Bronchial epithelial cell (primary cell): ENCODE results near the gene SLCO2B1. TPM values are rescaled to one million over a fixed set of nuclear protein-coding genes. Genes with fewer than 3 reads are reported as not detected.

Experiments
- DNase-seq: peaks from one replicate; pipeline ENCODE4 v3.0.0-alpha.2; 2010; ENCODE audit warnings: low read depth
- FAIRE-seq: peaks from 2 replicates; lab custom pipeline; 2011; peaks lifted over from hg19 to GRCh38; lab: Jason Lieb, UNC
- H3K27me3 ChIP-seq: 2 replicates; pipeline ENCODE4 v1.5.1; 2011; ENCODE audit warnings: low read length; ENCODE audit not compliant: control insufficient read depth, insufficient read depth
- H3K36me3 ChIP-seq: 2 replicates; pipeline ENCODE4 v1.5.1; 2011; ENCODE audit warnings: low read length; ENCODE audit not compliant: control insufficient read depth, insufficient read depth
- H3K4me3 ChIP-seq: 2 replicates; pipeline ENCODE4 v1.5.1; 2011; ENCODE audit warnings: mild to moderate bottlenecking, low read depth, low read length, control low read depth
- total RNA-seq: library from RNA; depleted of rRNA; stranded (reverse); fragments of >200 nt; gene quantifications from 2 replicates; pipeline ENCODE4 v1.2.1, GENCODE V29; 2014
- TF ChIP-seq, protein P1 (sequence below): IDR thresholded peaks from 2 replicates; pipeline ENCODE4 v1.5.1; 2011; ENCODE audit warnings: mild to moderate bottlenecking, moderate library complexity, low read length, control low read depth, inconsistent platforms; ENCODE audit not compliant: insufficient read depth, severe bottlenecking

Gene SLCO2B1
- total RNA-seq, 1 donor from 2014 or later = not detected

DNA sequence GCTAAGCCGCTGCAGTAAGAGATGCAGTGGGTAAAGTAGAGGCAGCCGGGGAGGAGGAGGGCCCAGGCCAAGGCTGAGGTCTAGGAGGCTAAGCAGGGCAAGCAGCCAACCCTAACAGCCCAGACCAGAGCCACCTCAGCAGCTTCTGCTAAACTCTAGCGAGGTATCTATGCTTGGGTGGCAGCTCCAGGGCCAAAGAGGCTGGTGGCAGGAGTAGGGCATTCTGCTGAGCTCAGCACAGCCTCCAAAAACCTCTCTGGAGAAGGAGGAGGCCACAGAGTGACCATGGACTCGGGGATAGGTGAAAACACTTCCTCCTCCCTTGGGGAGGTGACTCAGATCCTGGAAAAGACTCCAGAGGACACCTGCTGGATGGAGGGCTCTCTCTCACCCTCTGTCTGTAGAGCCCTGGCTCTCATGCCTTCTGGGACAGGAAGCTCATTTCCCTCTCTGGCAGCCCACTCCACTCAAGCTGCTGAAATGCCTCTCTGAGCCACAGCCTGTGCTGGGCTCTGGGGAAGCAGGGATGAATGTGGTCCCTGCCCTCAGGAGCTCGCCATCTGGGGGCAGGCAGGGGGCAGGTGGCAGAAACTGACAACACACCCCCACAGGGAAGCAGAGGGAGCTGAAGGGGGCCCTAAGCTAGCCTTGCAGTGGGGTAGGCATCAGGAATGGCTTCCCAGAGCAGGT is 73.2 kb downstream of the SLCO2B1 start:
- H3K4me3 ChIP-seq = no peak overlapping the region
- TF ChIP-seq, protein P1, sequence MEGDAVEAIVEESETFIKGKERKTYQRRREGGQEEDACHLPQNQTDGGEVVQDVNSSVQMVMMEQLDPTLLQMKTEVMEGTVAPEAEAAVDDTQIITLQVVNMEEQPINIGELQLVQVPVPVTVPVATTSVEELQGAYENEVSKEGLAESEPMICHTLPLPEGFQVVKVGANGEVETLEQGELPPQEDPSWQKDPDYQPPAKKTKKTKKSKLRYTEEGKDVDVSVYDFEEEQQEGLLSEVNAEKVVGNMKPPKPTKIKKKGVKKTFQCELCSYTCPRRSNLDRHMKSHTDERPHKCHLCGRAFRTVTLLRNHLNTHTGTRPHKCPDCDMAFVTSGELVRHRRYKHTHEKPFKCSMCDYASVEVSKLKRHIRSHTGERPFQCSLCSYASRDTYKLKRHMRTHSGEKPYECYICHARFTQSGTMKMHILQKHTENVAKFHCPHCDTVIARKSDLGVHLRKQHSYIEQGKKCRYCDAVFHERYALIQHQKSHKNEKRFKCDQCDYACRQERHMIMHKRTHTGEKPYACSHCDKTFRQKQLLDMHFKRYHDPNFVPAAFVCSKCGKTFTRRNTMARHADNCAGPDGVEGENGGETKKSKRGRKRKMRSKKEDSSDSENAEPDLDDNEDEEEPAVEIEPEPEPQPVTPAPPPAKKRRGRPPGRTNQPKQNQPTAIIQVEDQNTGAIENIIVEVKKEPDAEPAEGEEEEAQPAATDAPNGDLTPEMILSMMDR = no peak
- FAIRE-seq (no peak), DNase-seq (no peak)
- H3K36me3 ChIP-seq = no peaks in the 10 kb centered on the region
- H3K27me3 ChIP-seq = peaks cover 2% of the 10 kb centered on the region

DNA sequence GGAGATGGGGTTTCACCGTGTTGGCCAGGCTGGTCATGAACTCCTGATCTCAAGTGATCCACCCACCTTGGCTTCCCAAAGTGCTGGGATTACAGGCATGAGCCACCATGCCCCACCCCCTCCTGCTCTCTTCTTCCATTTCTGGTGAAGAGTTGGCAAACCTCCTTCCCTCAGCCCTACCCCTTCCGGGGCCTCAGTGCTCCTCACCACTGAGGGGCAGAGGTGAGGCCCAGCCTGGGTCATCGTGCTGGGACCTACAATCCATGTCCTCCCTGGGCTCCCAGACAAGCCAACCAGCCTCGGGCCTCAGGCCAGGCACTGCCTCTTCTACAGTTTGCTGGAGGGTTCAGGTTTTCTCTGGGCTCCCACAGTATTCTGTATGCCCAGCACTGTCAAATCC is 74.9 kb downstream of the SLCO2B1 start:
- TF ChIP-seq, protein P1 = no peak
- Histone ChIP-seq H3K4me3 (no peak overlapping the region), H3K27me3 (peaks cover 2% of the 10 kb centered on the region), H3K36me3 (no peaks in the 10 kb centered on the region)
- FAIRE-seq (no peak), DNase-seq (no peak)

DNA sequence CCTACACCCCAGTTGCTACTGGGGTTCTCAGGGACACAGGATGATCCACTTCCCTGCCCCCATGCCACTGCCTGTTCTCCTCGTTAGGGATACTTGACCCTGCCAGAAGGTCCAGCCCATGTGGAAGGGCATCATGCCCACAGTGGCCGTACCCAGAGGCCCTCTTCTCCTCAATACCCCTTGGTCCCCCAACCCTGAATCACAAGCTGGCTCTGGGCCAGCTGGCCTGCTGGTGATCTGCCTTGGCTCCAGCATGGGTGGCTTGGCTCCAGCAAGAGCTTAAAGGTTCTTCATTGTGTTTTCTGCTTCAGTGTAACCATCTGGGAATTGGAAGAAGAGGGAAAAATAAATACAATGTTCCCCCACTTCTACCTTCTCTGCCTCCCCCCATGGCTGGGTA is 78.6 kb downstream of the SLCO2B1 start:
- Histone ChIP-seq H3K27me3 (peaks cover 2% of the 10 kb centered on the region), H3K36me3 (no peaks in the 10 kb centered on the region), H3K4me3 (no peak overlapping the region)
- TF ChIP-seq, protein P1 = no peak
- FAIRE-seq (no peak), DNase-seq (no peak)

DNA sequence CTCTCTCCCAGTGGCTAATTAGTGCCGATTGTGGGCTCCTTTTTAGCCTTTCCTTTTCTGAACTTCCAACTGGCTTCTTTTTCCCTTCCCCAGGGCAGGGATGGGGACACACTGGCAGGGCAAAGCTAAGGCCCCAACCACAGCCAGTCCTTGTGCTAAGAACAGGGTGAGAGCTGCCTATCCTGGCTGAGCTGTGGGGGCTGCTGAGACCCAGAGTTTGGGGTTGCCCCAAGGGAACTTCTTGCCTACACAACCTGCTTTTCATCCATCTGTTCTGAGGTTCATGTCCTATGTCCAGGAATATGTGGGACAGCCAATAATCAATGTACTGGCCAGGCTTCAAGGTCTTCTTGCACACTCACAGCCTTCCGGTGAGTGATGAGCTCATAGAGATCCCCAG is 79.7 kb downstream of the SLCO2B1 start:
- no peaks in the 10 kb centered on the region for H3K36me3 ChIP-seq
- FAIRE-seq (no peak), DNase-seq (no peak)
- TF ChIP-seq, protein P1 = no peak
- H3K27me3 ChIP-seq = no peaks in the 10 kb centered on the region
- H3K4me3 ChIP-seq = no peak overlapping the region

DNA sequence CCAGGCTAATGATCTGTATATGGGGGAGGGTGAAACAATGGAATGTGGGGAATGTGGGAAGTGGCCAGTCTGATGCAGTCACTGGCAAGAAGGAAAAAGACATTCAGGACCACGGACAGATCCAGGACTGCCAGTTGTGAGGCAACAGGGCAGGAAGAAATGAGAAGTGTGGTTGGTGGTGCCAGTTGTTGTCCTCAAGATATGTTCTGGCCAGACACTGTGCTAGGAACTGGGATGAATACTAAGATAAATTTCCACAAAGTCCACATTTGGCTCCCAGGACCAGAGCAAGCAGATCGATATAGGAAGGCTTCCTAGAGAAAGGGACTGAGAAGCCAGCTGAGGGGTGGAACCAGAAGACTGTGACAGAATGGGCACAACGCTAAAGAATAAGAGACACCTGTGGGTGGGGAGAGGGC is 82.9 kb downstream of the SLCO2B1 start:
- Histone ChIP-seq H3K4me3 (no peak overlapping the region), H3K36me3 (no peaks in the 10 kb centered on the region), H3K27me3 (peaks cover 1% of the 10 kb centered on the region)
- FAIRE-seq = peak; percentile 96
- peak; percentile 43 for DNase-seq
- TF ChIP-seq, protein P1 = no peak

DNA sequence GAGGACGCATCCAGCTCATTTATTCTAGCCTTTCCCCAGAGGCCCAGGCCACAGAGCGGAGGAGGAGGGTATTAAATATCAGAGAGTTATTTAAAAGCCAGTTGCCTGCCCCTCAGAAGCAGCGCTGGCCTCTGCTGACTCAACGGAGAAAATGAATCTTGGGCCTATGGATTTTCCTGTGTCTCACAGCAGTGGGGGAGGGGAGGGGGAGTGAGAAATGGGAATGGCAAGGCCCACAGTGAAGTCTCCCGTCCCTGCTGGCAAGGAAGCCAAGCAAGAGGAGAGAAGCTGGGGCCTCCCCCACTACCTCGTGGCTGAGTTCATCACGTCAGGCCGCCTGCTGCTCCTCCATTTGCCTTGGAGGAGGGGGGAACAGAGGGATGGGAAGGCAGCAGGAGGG is 85.2 kb downstream of the SLCO2B1 start:
- FAIRE-seq = no peak
- peaks cover 15% of the 10 kb centered on the region for H3K27me3 ChIP-seq
- H3K36me3 ChIP-seq = no peaks in the 10 kb centered on the region
- TF ChIP-seq, protein P1 = no peak
- no peak overlapping the region for H3K4me3 ChIP-seq
- DNase-seq = no peak
